SK-N-SH treated with all-trans-retinoic acid at 6 μM for 48 hours (cell line): ENCODE results near the gene BOD1.
"Not testable (repeated sequence)": the region's sequence is repeated elsewhere in the genome, so short reads cannot be mapped to it uniquely, and the experiment has no call there.

Experiments
- ATAC-seq: fragments of 200-7000 bp; cut with Tn5 transposase; 3 replicates; pipeline ENCODE4 v1.9.1; 2020; ENCODE audit warnings: mild to moderate bottlenecking, moderate library complexity
- ARNTL ChIP-seq: fragments of 450-650 bp; formaldehyde crosslinking; IDR thresholded peaks from 2 replicates; pipeline ENCODE4 v1.5.0; 2020; ENCODE audit warnings: low read depth, mild to moderate bottlenecking, moderate library complexity, borderline replicate concordance
- BACH2 ChIP-seq: fragments of 250-450 bp; sonication (Bioruptor Pico); IDR thresholded peaks from 2 replicates; pipeline ENCODE4 v1.9.0; 2021; ENCODE audit warnings: mild to moderate bottlenecking, borderline replicate concordance
- CREB5 ChIP-seq: fragments of 250-450 bp; sonication (Bioruptor Pico); IDR thresholded peaks from 2 replicates; pipeline ENCODE4 v1.5.1; 2020; ENCODE audit warnings: low read depth, mild to moderate bottlenecking, moderate library complexity
- CSDC2 ChIP-seq: fragments of 250-450 bp; sonication (Bioruptor Pico); IDR thresholded peaks from 2 replicates; pipeline ENCODE4 v1.5.0; 2020; ENCODE audit warnings: mild to moderate bottlenecking, moderate library complexity
- CSRNP3 ChIP-seq: fragments of 250-450 bp; sonication (Bioruptor Pico); IDR thresholded peaks from 2 replicates; pipeline ENCODE4 v1.5.1; 2021; ENCODE audit warnings: mild to moderate bottlenecking, moderate library complexity
- ESRRG ChIP-seq: fragments of 250-450 bp; sonication (Bioruptor Pico); IDR thresholded peaks from 2 replicates; pipeline ENCODE4 v1.6.1; 2021; ENCODE audit warnings: mild to moderate bottlenecking
- GLIS3 ChIP-seq: fragments of 250-450 bp; sonication (Bioruptor Pico); IDR thresholded peaks from 2 replicates; pipeline ENCODE4 v1.5.0; 2020; ENCODE audit warnings: mild to moderate bottlenecking, moderate library complexity
- ISL1 ChIP-seq: fragments of 250-450 bp; sonication (Bioruptor Pico); IDR thresholded peaks from 2 replicates; pipeline ENCODE4 v2.1.2; 2022; ENCODE audit warnings: mild to moderate bottlenecking, moderate library complexity
- OSR1 ChIP-seq: fragments of 250-450 bp; sonication (Bioruptor Pico); IDR thresholded peaks from 2 replicates; pipeline ENCODE4 v1.8.0; 2022; ENCODE audit warnings: moderate library complexity, mild to moderate bottlenecking, inconsistent platforms
- POU6F1 ChIP-seq: fragments of 250-450 bp; sonication (Bioruptor Pico); IDR thresholded peaks from 2 replicates; pipeline ENCODE4 v1.8.0; 2021; ENCODE audit warnings: low read depth, mild to moderate bottlenecking, moderate library complexity, borderline replicate concordance
- PPARA ChIP-seq: fragments of 250-450 bp; sonication (Bioruptor Pico); IDR thresholded peaks from 2 replicates; pipeline ENCODE4 v1.5.0; 2020; ENCODE audit warnings: mild to moderate bottlenecking, borderline replicate concordance
- RARB ChIP-seq: fragments of 250-450 bp; sonication (Bioruptor Pico); IDR thresholded peaks from 2 replicates; pipeline ENCODE4 v1.8.0; 2021; ENCODE audit warnings: mild to moderate bottlenecking, moderate library complexity
- SNAI2 ChIP-seq: fragments of 250-450 bp; sonication (Bioruptor Pico); IDR thresholded peaks from 2 replicates; pipeline ENCODE4 v1.5.0; 2020; ENCODE audit warnings: mild to moderate bottlenecking, moderate library complexity
- TCF4 ChIP-seq: fragments of 250-450 bp; sonication (Bioruptor Pico); IDR thresholded peaks from 2 replicates; pipeline ENCODE4 v1.8.0; 2021; ENCODE audit warnings: mild to moderate bottlenecking, moderate library complexity, borderline replicate concordance
- TOX ChIP-seq: fragments of 250-450 bp; sonication (Bioruptor Pico); IDR thresholded peaks from 2 replicates; pipeline ENCODE4 v1.8.0; 2021; ENCODE audit warnings: mild to moderate bottlenecking, moderate library complexity, borderline replicate concordance
- ZC3H10 ChIP-seq: fragments of 250-450 bp; sonication (Bioruptor Pico); IDR thresholded peaks from 2 replicates; pipeline ENCODE4 v1.5.1; 2021; ENCODE audit warnings: mild to moderate bottlenecking, moderate library complexity
- ZFP3 ChIP-seq: fragments of 250-450 bp; sonication (Bioruptor Pico); IDR thresholded peaks from 2 replicates; pipeline ENCODE4 v1.5.0; 2020; ENCODE audit warnings: mild to moderate bottlenecking, moderate library complexity
- ZFP30 ChIP-seq: fragments of 450-650 bp; formaldehyde crosslinking; IDR thresholded peaks from 2 replicates; pipeline ENCODE4 v1.5.0; 2022; ENCODE audit warnings: mild to moderate bottlenecking, moderate library complexity
- ZNF565 ChIP-seq: fragments of 450-650 bp; formaldehyde crosslinking; conservative IDR thresholded peaks from 2 replicates; pipeline ENCODE4 v1.5.0; 2020; ENCODE audit warnings: low read depth, mild to moderate bottlenecking, moderate library complexity
- ZNF70 ChIP-seq: fragments of 450-650 bp; formaldehyde crosslinking; IDR thresholded peaks from 2 replicates; pipeline ENCODE4 v1.5.0; 2020; ENCODE audit warnings: mild to moderate bottlenecking, moderate library complexity
- TF ChIP-seq, protein P1 (sequence below): fragments of 250-450 bp; sonication (Bioruptor Pico); IDR thresholded peaks from 2 replicates; pipeline ENCODE4 v1.5.0; 2020; ENCODE audit warnings: mild to moderate bottlenecking, moderate library complexity
- TF ChIP-seq, protein P2 (sequence below): fragments of 250-450 bp; sonication (Bioruptor Pico); IDR thresholded peaks from 2 replicates; pipeline ENCODE4 v1.8.0; 2020; ENCODE audit warnings: mild to moderate bottlenecking, moderate library complexity, borderline replicate concordance

The BOD1 gene

DNA sequence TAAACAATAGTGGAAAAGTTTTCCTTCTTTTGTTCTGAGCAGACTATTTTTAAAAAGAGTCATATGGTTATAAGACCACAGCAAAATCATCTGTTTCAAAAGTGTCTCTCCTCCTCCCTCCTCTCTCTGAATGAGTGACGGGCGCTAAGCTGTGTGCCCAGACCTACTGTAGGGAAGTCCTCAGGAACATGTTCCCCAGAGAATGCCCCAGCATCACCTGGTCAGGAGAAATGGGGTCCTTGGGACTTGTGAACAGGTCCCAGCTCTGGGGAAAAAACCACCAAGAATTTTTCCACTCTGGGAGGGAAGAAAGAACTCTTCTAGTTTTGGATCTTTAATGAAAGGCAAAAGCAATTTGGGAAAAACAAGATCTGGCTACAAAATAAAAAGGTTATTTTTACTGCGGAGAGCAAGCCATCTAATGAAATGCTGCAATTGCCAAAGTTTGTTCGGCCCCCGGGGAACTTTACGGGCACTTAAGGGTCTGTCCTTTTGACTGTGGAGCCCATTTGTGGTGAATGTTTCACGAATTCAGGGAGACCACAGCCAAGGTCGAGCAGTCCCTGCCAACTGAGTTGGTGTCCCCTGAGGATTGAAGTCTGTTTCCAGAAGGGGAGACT is 25.9 kb downstream of the BOD1 start:
- no peak for ATAC-seq
- TF ChIP-seq ARNTL (CRISPR knock-in tag) (no peak), POU6F1 (no peak), ZNF70 (no peak), CREB5 (CRISPR knock-in tag) (no peak), ZFP3 (CRISPR knock-in tag) (no peak), ZC3H10 (CRISPR knock-in tag) (no peak), TCF4 (CRISPR knock-in tag) (no peak), ESRRG (no peak), SNAI2 (CRISPR knock-in tag) (no peak), CSDC2 (CRISPR knock-in tag) (no peak), OSR1 (CRISPR knock-in tag) (no peak), TOX (CRISPR knock-in tag) (no peak), ISL1 (CRISPR knock-in tag) (no peak), ZFP30 (CRISPR knock-in tag) (no peak), ZNF565 (CRISPR knock-in tag) (no peak), GLIS3 (CRISPR knock-in tag) (no peak), RARB (no peak), CSRNP3 (CRISPR knock-in tag) (no peak), PPARA (no peak)
- TF ChIP-seq, protein P1, sequence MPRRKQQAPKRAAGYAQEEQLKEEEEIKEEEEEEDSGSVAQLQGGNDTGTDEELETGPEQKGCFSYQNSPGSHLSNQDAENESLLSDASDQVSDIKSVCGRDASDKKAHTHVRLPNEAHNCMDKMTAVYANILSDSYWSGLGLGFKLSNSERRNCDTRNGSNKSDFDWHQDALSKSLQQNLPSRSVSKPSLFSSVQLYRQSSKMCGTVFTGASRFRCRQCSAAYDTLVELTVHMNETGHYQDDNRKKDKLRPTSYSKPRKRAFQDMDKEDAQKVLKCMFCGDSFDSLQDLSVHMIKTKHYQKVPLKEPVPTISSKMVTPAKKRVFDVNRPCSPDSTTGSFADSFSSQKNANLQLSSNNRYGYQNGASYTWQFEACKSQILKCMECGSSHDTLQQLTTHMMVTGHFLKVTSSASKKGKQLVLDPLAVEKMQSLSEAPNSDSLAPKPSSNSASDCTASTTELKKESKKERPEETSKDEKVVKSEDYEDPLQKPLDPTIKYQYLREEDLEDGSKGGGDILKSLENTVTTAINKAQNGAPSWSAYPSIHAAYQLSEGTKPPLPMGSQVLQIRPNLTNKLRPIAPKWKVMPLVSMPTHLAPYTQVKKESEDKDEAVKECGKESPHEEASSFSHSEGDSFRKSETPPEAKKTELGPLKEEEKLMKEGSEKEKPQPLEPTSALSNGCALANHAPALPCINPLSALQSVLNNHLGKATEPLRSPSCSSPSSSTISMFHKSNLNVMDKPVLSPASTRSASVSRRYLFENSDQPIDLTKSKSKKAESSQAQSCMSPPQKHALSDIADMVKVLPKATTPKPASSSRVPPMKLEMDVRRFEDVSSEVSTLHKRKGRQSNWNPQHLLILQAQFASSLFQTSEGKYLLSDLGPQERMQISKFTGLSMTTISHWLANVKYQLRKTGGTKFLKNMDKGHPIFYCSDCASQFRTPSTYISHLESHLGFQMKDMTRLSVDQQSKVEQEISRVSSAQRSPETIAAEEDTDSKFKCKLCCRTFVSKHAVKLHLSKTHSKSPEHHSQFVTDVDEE (CRISPR knock-in tag) = no peak

DNA sequence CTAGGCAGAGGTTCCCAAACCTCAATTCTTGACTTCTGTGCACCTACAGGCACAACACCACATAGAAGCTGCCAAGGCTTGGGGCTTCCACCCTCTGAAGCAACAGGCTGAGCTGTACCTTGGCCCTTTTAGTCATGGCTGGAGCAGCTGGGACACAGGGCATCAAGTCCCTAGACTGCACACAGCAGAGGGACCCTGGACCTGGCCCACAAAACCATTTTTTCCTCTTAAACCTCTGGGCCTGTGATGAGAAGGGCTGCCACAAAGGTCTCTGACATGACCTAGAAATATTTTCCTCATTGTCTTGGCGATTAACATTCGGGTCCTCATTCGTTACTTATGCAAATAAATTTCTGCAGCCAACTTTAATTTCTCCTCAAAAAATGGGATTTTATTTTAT is 30.3 kb downstream of the BOD1 start:
- not testable (repeated sequence) for ATAC-seq

GRCh38 chr5:173583346-173583745 is 33.1 kb downstream of the BOD1 start:
- no peak for ATAC-seq
- TF ChIP-seq ZFP30 (CRISPR knock-in tag) (no peak), ISL1 (CRISPR knock-in tag) (no peak), ARNTL (CRISPR knock-in tag) (no peak), ESRRG (no peak), GLIS3 (CRISPR knock-in tag) (no peak), BACH2 (CRISPR knock-in tag) (no peak), ZNF70 (no peak), OSR1 (CRISPR knock-in tag) (no peak), ZC3H10 (CRISPR knock-in tag) (no peak), RARB (no peak), CSDC2 (CRISPR knock-in tag) (no peak), PPARA (no peak), TOX (CRISPR knock-in tag) (no peak), POU6F1 (no peak)
- TF ChIP-seq, protein P1 (CRISPR knock-in tag) = no peak
- TF ChIP-seq, protein P2, sequence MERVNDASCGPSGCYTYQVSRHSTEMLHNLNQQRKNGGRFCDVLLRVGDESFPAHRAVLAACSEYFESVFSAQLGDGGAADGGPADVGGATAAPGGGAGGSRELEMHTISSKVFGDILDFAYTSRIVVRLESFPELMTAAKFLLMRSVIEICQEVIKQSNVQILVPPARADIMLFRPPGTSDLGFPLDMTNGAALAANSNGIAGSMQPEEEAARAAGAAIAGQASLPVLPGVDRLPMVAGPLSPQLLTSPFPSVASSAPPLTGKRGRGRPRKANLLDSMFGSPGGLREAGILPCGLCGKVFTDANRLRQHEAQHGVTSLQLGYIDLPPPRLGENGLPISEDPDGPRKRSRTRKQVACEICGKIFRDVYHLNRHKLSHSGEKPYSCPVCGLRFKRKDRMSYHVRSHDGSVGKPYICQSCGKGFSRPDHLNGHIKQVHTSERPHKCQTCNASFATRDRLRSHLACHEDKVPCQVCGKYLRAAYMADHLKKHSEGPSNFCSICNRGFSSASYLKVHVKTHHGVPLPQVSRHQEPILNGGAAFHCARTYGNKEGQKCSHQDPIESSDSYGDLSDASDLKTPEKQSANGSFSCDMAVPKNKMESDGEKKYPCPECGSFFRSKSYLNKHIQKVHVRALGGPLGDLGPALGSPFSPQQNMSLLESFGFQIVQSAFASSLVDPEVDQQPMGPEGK (CRISPR knock-in tag) = no peak
- TF ChIP-seq, all 23 proteins: peak for 0
